GM15510 (cell line): Measurements from ENCODE around the gene RNF182.

Experiments
- POLR2A ChIP-seq: IDR thresholded peaks from 3 replicates; pipeline ENCODE4 v1.6.1; 2011; ENCODE audit warnings: borderline replicate concordance; ENCODE audit not compliant: insufficient read length; ENCODE audit errors: extremely low read depth

RNF182 gene

GRCh38 chr6:13979284-13980171, 54.8 kb downstream of the RNF182 start:
- TF ChIP-seq POLR2A = no peak

DNA sequence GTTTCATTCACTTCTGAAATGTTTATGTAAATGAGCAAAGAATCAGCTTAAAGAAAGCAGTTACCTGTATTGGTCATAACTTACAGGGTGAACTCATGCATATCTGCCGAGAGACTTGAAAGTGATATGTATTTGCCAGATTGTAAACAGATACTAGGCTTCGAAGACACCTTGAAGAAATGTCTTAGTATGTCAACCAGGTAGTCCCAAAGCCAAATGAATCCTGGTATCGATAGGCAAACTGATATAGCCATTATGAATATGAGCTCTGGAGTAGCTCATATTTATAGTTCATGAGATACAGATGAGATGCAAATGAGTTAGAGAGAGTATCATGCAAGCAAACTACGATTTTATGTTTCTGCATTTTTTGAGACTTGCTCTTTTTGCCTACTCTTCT, 55.8 kb downstream of the RNF182 start:
- TF ChIP-seq POLR2A = no peak

DNA sequence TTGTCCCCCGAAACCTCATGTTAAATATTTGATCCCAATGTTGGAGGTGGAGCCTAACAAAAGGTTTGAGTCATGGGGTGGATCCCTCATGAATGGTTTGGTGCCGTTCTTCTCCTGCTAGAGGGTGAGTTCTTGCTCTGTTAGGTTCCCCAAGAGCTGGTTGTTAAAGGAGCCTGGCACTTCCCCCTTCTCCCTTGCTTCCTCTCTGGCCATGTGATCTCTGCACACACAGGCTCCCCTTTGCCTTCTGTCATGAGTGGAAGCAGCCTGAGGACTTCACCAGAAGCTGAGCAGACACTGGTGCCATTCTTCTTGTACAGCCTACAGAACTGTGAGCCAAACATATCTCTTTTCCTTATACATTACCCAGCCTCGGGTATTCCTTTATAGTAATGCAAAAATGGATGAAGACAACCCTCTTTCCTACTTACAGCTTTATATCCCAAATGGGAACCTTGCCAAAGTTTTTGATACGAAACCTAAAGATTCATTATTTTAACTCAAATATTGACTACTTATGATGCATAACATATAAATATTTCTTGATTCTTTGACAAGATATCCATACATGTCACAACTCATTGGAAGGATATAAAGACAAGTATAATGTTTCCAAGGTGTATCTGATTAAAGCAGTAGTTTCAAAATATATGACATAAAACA, 61.0 kb downstream of the RNF182 start:
- TF ChIP-seq POLR2A = no peak

- TF ChIP-seq POLR2A = no peak
Measured at GRCh38 chr6:13986700-13987399, 62.1 kb downstream of the RNF182 start.

DNA sequence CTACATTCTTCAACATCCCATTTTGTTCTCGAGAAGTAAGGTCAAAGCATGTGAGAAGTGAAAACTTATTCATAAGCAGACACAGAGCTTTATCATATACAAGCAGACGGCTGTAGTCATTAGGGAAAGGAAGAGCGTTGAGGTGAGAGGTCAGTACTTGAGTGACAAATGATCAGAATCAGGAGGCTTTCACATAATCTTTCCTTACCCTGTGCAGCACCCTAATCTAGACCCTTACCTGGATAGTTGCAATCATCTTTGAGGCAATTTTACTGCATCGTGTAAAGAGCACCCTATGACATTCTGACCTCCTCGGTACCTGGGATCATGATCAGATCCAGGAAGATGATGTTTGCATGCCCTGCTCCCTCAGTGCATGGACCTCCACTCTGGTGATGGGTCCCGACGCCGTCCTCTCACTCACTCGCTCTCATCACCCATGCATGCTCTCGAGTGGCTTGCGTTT, 62.7 kb downstream of the RNF182 start:
- TF ChIP-seq POLR2A = no peak

GRCh38 chr6:13988049-13988738, 63.4 kb downstream of the RNF182 start:
- no peak for TF ChIP-seq POLR2A

DNA sequence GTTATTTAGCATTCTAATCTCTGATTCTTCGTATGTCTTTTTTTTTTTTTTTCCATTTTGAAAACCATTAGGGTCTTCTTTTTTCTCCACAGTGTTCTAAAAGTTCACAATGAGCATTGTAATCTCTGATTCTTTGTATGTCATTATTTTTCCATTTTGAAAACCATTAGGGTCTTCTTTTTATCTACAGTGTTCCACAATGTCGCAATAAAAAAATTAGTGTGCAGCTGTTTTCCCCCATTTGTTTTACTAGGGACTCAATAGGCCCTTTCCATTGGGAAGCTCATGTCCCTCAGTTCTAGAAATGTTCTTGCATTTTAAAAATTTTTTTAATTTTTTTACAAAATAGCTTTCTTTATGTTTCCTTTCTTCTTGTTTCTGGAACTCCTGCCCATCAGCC, 64.2 kb downstream of the RNF182 start:
- no peak for TF ChIP-seq POLR2A

GRCh38 chr6:13989496-13990144, 64.9 kb downstream of the RNF182 start:
- no peak for TF ChIP-seq POLR2A

DNA sequence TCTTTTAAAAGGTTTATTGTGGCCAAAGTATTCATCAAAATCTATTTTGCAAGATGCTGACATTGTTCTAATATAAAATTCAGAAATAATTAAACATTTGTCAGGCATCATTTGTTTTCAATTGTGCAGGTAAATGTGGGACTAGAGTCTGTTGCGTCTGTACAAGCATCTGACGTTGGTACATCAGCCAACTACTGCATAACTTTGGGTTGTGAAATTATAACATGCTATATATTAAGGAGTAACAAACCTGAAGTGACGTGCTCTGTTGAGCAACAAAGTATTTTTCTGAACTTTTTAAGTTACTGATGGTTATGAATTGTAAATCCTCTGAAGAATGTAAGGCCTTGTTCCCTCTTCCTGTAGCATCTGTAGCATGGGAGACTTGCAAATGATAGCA, 66.0 kb downstream of the RNF182 start:
- no peak for TF ChIP-seq POLR2A

DNA sequence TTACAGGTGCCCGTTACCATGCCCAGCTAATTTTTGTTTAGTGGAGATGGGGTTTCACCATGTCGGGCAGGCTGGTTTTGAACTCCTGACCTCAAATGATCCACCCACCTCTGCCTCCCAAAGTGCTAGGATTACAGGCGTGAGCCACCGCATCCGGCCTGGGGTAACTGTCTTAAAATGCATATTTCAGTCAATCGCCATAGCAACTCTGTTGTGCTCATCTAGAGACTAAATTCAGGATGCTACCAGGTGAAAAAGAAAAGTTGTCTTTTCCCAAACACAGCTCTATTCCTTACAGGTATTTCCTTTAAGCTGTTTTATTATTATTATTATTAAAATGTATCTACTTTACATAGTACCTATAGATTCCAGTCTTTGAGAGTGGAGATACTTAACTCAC, 66.6 kb downstream of the RNF182 start:
- TF ChIP-seq POLR2A = no peak

GRCh38 chr6:13992417-13993055, 67.8 kb downstream of the RNF182 start:
- no peak for TF ChIP-seq POLR2A

GRCh38 chr6:13993416-13993815, 68.7 kb downstream of the RNF182 start:
- TF ChIP-seq POLR2A = no peak

- TF ChIP-seq POLR2A = no peak
Measured at GRCh38 chr6:13998356-13998755, 73.6 kb downstream of the RNF182 start.

GRCh38 chr6:14000901-14001300, 76.1 kb downstream of the RNF182 start:
- TF ChIP-seq POLR2A = no peak
